DND-41 (cell line): Measurements from ENCODE around the gene RPH3AL.

Source experiments
- ATAC-seq: fragments of 200-7000 bp; cut with Tn5 transposase; 3 replicates; pipeline ENCODE4 v1.9.1; 2021; ENCODE audit warnings: low read depth; ENCODE audit not compliant: insufficient read depth
- DNase-seq: peaks from one replicate; pipeline ENCODE4 v3.0.0-alpha.2; 2020
- H2AFZ ChIP-seq: 2 replicates; pipeline ENCODE4 v1.6.0; 2012; ENCODE audit warnings: low read depth, low read length
- H3K27ac ChIP-seq: 2 replicates; pipeline ENCODE4 v1.5.1; 2012; ENCODE audit warnings: low read length, inconsistent platforms
- H3K27me3 ChIP-seq: fragments of 200-600 bp; sonication (generic); 2 replicates; pipeline ENCODE4 v1.6.0; 2012; ENCODE audit warnings: low read length, mild to moderate bottlenecking, inconsistent platforms; ENCODE audit not compliant: insufficient read depth, poor library complexity
- H3K36me3 ChIP-seq: 2 replicates; pipeline ENCODE4 v1.5.1; 2012; ENCODE audit warnings: low read length, inconsistent platforms; ENCODE audit not compliant: insufficient read depth
- H3K4me1 ChIP-seq: 2 replicates; pipeline ENCODE4 v1.5.1; 2012; ENCODE audit warnings: mild to moderate bottlenecking, low read length; ENCODE audit not compliant: insufficient read depth
- H3K4me2 ChIP-seq: 2 replicates; pipeline ENCODE4 v1.6.0; 2012; ENCODE audit warnings: mild to moderate bottlenecking, moderate library complexity, low read length, inconsistent platforms; ENCODE audit not compliant: insufficient read depth
- H3K4me3 ChIP-seq, 2 experiments: fragments of 200-600 bp in 1 of 2; shearing (Covaris generic) in 1 of 2; 2 replicates each; pipeline ENCODE4 v1.5.1; 2012 to 2016; ENCODE audit warnings: inconsistent platforms in 2 of 2, low read length in 2 of 2, mild to moderate bottlenecking in 2 of 2, low read depth in 1 of 2, moderate library complexity in 1 of 2
- H3K79me2 ChIP-seq: 2 replicates; pipeline ENCODE4 v1.6.0; 2012; ENCODE audit warnings: low read length, inconsistent platforms; ENCODE audit not compliant: insufficient read depth
- H3K9ac ChIP-seq: 2 replicates; pipeline ENCODE4 v1.6.0; 2012; ENCODE audit warnings: low read depth, mild to moderate bottlenecking, inconsistent platforms, low read length, moderate library complexity
- H3K9me3 ChIP-seq: 2 replicates; pipeline ENCODE4 v1.5.1; 2012; ENCODE audit warnings: low read length, moderate library complexity, mild to moderate bottlenecking, inconsistent platforms; ENCODE audit not compliant: insufficient read depth, severe bottlenecking
- H4K20me1 ChIP-seq: 2 replicates; pipeline ENCODE4 v1.6.0; 2012; ENCODE audit warnings: low read length; ENCODE audit not compliant: insufficient read depth
- EZH2 ChIP-seq: IDR thresholded peaks from 3 replicates; pipeline ENCODE4 v1.6.1; 2012; ENCODE audit warnings: borderline replicate concordance, low read depth, mild to moderate bottlenecking, moderate library complexity, low read length, inconsistent platforms; ENCODE audit not compliant: severe bottlenecking
- TF ChIP-seq, protein P1 (sequence below): IDR thresholded peaks from 2 replicates; pipeline ENCODE4 v1.5.1; 2012; ENCODE audit warnings: borderline replicate concordance, low read length, moderate library complexity, mild to moderate bottlenecking; ENCODE audit not compliant: poor library complexity, severe bottlenecking; ENCODE audit errors: extremely low read depth

The RPH3AL gene

DNA sequence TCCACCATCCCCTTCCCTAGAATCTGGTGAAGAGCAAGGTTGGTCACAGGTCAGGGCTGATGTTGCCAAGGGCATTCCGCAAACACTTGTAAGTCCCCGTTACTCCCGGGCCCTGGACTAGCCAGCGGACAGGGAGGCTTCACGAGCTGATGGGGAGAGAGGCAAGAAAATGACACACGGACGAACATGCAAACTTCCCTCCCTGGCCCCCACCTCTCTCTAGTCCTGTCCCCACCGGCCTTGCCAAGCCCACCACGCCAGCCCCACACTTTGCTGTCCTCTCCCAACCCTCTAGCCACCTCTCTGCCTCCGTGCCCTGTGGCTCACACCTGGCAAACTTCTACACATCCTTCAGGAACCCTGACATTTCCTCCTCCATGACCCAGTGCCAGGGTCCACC, 54.8 kb downstream of the RPH3AL start:
- TF ChIP-seq EZH2 = no peak
- TF ChIP-seq, protein P1, sequence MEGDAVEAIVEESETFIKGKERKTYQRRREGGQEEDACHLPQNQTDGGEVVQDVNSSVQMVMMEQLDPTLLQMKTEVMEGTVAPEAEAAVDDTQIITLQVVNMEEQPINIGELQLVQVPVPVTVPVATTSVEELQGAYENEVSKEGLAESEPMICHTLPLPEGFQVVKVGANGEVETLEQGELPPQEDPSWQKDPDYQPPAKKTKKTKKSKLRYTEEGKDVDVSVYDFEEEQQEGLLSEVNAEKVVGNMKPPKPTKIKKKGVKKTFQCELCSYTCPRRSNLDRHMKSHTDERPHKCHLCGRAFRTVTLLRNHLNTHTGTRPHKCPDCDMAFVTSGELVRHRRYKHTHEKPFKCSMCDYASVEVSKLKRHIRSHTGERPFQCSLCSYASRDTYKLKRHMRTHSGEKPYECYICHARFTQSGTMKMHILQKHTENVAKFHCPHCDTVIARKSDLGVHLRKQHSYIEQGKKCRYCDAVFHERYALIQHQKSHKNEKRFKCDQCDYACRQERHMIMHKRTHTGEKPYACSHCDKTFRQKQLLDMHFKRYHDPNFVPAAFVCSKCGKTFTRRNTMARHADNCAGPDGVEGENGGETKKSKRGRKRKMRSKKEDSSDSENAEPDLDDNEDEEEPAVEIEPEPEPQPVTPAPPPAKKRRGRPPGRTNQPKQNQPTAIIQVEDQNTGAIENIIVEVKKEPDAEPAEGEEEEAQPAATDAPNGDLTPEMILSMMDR = no peak
- H3K27me3 ChIP-seq = peaks cover 7% of the 10 kb centered on the region
- H3K4me1 ChIP-seq = no peaks in the 10 kb centered on the region
- no peak overlapping the region for H3K4me3 ChIP-seq
- DNase-seq (no peak), ATAC-seq (no peak)
- H4K20me1 ChIP-seq = no peaks in the 10 kb centered on the region
- H3K27ac ChIP-seq = no peak overlapping the region
- H3K4me2 ChIP-seq = no peak overlapping the region
- H3K9me3 ChIP-seq = no peaks in the 10 kb centered on the region
- no peaks in the 10 kb centered on the region for H3K36me3 ChIP-seq
- H3K9ac ChIP-seq = no peak overlapping the region
- no peaks in the 10 kb centered on the region for H3K79me2 ChIP-seq
- H2AFZ ChIP-seq = no peak overlapping the region

DNA sequence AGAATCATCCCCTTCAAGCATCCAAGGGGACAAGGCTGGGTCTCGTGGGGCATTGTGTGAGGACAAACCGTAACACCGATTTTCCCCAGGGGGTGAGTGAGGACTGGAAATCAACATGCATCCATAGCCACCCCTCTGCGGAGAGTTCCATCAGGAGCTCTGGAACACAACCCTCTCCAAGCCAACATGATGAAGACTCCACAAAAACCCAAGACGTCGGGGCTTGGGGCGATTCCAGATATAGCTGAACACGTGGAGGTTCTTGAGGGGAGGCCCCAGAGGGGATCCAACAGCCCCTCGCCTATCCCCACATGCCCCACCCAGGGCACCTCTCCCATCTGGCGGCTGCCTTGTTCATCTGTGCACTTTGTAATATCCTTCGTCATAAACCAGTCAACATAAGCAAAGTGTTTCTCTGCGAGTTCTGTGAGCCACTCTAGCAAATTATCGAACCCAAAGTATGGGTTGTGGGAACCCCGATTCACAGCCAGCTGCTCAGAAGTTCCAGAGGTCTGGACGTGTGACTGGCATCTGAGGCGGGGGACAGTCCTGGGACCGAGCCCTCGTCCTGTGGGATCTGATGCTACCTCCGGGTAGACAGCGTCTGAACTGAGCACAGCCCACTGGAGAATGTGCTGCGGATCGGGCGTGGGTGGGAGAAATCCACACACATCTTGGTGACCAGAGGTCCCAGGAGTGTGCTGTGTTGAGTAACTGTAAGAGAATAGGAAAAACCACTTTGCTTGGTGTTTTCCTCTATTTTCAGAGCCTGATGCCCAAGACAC, 55.5 kb downstream of the RPH3AL start:
- no peak for TF ChIP-seq EZH2
- TF ChIP-seq, protein P1 = no peak

DNA sequence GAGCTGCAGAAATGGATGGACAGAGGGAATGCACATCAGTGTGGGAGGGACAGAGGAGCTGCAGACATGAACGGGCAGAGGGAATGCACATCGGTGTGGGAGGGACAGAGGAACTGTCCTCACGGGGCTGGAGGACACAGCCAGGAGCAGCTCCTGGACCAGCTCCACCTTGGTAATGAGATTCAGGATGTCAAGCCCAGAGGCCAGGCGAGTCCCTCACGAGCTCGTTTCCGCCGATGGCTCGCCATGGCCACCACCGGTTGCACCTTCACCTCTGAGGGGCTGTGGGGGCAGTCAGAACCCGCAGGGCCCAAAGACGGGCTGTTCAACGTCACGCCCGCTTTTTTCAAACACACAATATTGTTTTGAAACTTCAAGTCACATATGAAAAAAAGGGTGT, 56.2 kb downstream of the RPH3AL start:
- Histone ChIP-seq H3K79me2 (no peaks in the 10 kb centered on the region), H3K36me3 (no peaks in the 10 kb centered on the region), H4K20me1 (no peaks in the 10 kb centered on the region), H3K27me3 (peaks cover 10% of the 10 kb centered on the region), H3K27ac (no peak overlapping the region), H3K9ac (no peak overlapping the region), H3K4me2 (no peak overlapping the region), H2AFZ (no peak overlapping the region), H3K9me3 (no peaks in the 10 kb centered on the region), H3K4me3 (no peak overlapping the region), H3K4me1 (no peaks in the 10 kb centered on the region)
- DNase-seq (no peak), ATAC-seq (no peak)
- TF ChIP-seq EZH2 = no peak
- TF ChIP-seq, protein P1 = no peak

More for the DNA sequence above, 55.5 kb downstream of the RPH3AL start:
- no peak overlapping the region for H2AFZ ChIP-seq
- no peak overlapping the region for H3K4me2 ChIP-seq
- no peaks in the 10 kb centered on the region for H3K9me3 ChIP-seq
- no peak overlapping the region for H3K9ac ChIP-seq
- H3K36me3 ChIP-seq = no peaks in the 10 kb centered on the region
- no peak for ATAC-seq
- DNase-seq = no peak
- H3K4me3 ChIP-seq = no peak overlapping the region
- no peak overlapping the region for H3K27ac ChIP-seq
- H4K20me1 ChIP-seq = no peaks in the 10 kb centered on the region
- H3K4me1 ChIP-seq = no peaks in the 10 kb centered on the region
- H3K27me3 ChIP-seq = peaks cover 10% of the 10 kb centered on the region
- H3K79me2 ChIP-seq = no peaks in the 10 kb centered on the region
